ENCODE measurements around the gene TSPAN8. TPM values are rescaled to one million over a fixed set of nuclear protein-coding genes. Genes with fewer than 3 reads are reported as not detected.

TSPAN8 gene
- total RNA-seq, 1 experiment from 2014 or later: 0.37 TPM

- TF ChIP-seq, protein P1, sequence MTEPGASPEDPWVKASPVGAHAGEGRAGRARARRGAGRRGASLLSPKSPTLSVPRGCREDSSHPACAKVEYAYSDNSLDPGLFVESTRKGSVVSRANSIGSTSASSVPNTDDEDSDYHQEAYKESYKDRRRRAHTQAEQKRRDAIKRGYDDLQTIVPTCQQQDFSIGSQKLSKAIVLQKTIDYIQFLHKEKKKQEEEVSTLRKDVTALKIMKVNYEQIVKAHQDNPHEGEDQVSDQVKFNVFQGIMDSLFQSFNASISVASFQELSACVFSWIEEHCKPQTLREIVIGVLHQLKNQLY (CRISPR knock-in tag; IDR thresholded peaks at IDR 0.05): no peak
- TF ChIP-seq, protein P2, sequence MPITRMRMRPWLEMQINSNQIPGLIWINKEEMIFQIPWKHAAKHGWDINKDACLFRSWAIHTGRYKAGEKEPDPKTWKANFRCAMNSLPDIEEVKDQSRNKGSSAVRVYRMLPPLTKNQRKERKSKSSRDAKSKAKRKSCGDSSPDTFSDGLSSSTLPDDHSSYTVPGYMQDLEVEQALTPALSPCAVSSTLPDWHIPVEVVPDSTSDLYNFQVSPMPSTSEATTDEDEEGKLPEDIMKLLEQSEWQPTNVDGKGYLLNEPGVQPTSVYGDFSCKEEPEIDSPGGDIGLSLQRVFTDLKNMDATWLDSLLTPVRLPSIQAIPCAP (CRISPR knock-in tag; IDR thresholded peaks at IDR 0.05): no peak
- TF ChIP-seq ELF4 (CRISPR knock-in tag; IDR thresholded peaks at IDR 0.05; ENCODE audit: low read depth): no peak
- TF ChIP-seq PRRX2 (CRISPR knock-in tag; IDR thresholded peaks at IDR 0.05): no peak
- TF ChIP-seq, protein P3, sequence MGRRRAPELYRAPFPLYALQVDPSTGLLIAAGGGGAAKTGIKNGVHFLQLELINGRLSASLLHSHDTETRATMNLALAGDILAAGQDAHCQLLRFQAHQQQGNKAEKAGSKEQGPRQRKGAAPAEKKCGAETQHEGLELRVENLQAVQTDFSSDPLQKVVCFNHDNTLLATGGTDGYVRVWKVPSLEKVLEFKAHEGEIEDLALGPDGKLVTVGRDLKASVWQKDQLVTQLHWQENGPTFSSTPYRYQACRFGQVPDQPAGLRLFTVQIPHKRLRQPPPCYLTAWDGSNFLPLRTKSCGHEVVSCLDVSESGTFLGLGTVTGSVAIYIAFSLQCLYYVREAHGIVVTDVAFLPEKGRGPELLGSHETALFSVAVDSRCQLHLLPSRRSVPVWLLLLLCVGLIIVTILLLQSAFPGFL (CRISPR knock-in tag; IDR thresholded peaks at IDR 0.05; ENCODE audit: borderline replicate concordance): no peak
- TF ChIP-seq AFF4 (CRISPR knock-in tag; IDR thresholded peaks at IDR 0.05; ENCODE audit: borderline replicate concordance): no peak
- TF ChIP-seq, protein P4, sequence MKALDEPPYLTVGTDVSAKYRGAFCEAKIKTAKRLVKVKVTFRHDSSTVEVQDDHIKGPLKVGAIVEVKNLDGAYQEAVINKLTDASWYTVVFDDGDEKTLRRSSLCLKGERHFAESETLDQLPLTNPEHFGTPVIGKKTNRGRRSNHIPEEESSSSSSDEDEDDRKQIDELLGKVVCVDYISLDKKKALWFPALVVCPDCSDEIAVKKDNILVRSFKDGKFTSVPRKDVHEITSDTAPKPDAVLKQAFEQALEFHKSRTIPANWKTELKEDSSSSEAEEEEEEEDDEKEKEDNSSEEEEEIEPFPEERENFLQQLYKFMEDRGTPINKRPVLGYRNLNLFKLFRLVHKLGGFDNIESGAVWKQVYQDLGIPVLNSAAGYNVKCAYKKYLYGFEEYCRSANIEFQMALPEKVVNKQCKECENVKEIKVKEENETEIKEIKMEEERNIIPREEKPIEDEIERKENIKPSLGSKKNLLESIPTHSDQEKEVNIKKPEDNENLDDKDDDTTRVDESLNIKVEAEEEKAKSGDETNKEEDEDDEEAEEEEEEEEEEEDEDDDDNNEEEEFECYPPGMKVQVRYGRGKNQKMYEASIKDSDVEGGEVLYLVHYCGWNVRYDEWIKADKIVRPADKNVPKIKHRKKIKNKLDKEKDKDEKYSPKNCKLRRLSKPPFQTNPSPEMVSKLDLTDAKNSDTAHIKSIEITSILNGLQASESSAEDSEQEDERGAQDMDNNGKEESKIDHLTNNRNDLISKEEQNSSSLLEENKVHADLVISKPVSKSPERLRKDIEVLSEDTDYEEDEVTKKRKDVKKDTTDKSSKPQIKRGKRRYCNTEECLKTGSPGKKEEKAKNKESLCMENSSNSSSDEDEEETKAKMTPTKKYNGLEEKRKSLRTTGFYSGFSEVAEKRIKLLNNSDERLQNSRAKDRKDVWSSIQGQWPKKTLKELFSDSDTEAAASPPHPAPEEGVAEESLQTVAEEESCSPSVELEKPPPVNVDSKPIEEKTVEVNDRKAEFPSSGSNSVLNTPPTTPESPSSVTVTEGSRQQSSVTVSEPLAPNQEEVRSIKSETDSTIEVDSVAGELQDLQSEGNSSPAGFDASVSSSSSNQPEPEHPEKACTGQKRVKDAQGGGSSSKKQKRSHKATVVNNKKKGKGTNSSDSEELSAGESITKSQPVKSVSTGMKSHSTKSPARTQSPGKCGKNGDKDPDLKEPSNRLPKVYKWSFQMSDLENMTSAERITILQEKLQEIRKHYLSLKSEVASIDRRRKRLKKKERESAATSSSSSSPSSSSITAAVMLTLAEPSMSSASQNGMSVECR (CRISPR knock-in tag; IDR thresholded peaks at IDR 0.05; ENCODE audit: borderline replicate concordance): no peak
- no peak for TF ChIP-seq USF1 (CRISPR knock-in tag; IDR thresholded peaks at IDR 0.05)
- no peak for TF ChIP-seq FOXJ3 (CRISPR knock-in tag; IDR thresholded peaks at IDR 0.05; ENCODE audit: borderline replicate concordance)
- TF ChIP-seq GTF2I (CRISPR knock-in tag; conservative IDR thresholded peaks at IDR 0.05): no peak
- no peak for TF ChIP-seq SOX15 (CRISPR knock-in tag; IDR thresholded peaks at IDR 0.05)
- no peak for TF ChIP-seq FOXP4 (CRISPR knock-in tag; IDR thresholded peaks at IDR 0.05)
- TF ChIP-seq, protein P5, sequence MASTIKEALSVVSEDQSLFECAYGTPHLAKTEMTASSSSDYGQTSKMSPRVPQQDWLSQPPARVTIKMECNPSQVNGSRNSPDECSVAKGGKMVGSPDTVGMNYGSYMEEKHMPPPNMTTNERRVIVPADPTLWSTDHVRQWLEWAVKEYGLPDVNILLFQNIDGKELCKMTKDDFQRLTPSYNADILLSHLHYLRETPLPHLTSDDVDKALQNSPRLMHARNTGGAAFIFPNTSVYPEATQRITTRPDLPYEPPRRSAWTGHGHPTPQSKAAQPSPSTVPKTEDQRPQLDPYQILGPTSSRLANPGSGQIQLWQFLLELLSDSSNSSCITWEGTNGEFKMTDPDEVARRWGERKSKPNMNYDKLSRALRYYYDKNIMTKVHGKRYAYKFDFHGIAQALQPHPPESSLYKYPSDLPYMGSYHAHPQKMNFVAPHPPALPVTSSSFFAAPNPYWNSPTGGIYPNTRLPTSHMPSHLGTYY (CRISPR knock-in tag; IDR thresholded peaks at IDR 0.05): no peak
- TF ChIP-seq E2F4 (CRISPR knock-in tag; IDR thresholded peaks at IDR 0.05; ENCODE audit: borderline replicate concordance, low read depth): no peak
- CTCF ChIA-PET: no interaction called here
- H3K27ac Mint-ChIP-seq: peak overlapping the region; percentile 83
- H3K4me3 Mint-ChIP-seq: no peak overlapping the region
- DNase-seq (ENCODE audit: low spot score) (no peak), ATAC-seq (no peak)
- POLR2A ChIA-PET: no interaction called here
- H3K36me3 Mint-ChIP-seq: no peaks in the 10 kb centered on the region
- peaks cover 12% of the 10 kb centered on the region for H3K9me3 Mint-ChIP-seq
- H3K4me1 Mint-ChIP-seq: peaks cover 62% of the 10 kb centered on the region
- H3K27me3 Mint-ChIP-seq (ENCODE audit: low read depth): no peaks in the 10 kb centered on the region
Measured at GRCh38 chr12:71191509-71192196, 33.9 kb upstream of the TSPAN8 start.

All from WTC11 (cell line).